ENCODE data around the gene TK1.

Gene TK1, protein sequence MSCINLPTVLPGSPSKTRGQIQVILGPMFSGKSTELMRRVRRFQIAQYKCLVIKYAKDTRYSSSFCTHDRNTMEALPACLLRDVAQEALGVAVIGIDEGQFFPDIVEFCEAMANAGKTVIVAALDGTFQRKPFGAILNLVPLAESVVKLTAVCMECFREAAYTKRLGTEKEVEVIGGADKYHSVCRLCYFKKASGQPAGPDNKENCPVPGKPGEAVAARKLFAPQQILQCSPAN

DNA sequence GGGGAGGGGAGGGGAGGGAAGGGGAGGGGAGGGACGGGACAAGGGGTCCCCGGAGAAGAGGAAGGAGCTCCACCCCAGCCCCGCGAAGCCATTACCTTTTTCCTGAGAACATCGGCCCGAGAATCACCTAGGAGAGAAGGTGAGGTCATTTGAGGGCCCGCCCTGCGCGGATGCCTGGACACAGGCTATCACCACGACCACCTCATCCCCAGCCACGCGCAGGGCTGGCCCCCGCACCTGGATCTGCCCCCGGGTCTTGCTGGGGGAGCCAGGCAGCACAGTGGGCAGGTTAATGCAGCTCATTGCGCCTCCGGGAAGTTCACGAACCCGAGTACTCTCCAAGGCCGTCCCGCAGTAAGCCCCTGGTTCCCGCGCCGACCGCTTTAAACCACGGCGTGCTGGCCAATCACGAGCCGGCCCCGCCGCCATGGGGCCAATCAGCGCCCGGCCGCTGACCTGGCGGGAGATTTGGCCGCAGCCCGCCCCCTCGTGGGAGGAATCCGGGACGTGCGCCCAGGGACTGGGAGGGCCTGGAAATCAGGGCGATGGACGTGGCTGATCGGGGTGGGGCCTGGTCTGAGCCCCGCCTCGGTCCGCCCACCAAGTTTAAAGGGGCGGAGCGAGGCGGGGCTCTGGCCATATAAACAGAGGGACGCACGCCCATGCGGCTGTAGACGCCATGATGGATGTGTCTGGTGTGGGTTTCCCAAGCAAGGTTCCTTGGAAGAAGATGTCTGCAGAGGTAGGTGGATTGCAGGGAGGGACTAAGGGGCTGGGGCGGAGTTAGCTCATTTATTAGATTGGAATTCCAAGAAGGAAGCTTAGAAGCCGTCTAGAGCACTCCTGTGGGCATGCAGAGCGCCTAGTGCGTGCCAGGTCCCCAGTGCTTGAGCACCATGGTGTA, at the start of gene TK1, which contains the start of gene AFMID:
Gene TK1 (minus strand): TSS at position 361 of the 904 bp plus-strand sequence. CDS start 58 bp downstream, at position 303.
Gene AFMID (plus strand): TSS at position 671 of the 904 bp plus-strand sequence. CDS start 9 bp downstream, at position 680.
- peak; percentile 98 for DNase-seq (ENCODE audit: low spot score)

DNA sequence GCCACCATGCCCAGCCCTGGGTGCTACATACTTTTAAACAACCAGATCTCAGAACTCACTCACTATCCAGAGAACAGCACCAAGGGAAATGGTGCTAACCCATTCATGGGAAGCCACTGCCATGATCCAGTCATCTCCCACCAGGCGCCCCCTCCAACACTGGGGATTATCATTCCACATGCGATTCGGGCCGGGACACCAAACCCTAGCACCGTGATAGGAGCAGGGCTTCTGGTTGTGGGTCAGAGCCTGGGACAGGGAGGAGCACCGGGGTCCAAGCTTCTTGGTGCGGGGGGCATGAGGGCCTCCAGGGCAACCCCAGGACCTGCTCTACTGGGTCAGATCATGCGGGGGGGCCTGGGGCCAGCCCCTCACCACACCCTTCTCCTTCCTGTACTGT, 49.0 kb upstream of the TK1 start:
- peak; percentile 2 for DNase-seq (ENCODE audit: low spot score)

DNA sequence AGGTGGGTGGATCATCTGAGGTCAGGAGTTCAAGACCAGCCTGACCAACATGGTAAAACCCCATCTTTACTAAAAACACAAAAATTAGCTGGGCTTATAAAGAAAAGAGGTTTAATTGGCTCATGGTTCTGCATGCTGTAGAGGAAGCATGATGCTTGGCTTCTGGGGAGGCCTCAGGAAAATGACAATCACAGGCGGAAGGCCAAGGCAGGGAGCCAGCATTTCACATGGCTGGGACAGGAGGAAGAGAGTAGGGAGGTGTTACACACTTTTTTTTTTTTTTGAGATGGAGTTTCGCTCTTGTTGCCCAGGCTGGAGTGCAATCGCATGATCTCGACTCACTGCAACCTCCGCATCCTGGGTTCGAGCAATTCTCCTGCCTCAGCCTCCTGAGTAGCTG, 48.2 kb upstream of the TK1 start:
- DNase-seq (ENCODE audit: low spot score): peak; percentile 84

DNA sequence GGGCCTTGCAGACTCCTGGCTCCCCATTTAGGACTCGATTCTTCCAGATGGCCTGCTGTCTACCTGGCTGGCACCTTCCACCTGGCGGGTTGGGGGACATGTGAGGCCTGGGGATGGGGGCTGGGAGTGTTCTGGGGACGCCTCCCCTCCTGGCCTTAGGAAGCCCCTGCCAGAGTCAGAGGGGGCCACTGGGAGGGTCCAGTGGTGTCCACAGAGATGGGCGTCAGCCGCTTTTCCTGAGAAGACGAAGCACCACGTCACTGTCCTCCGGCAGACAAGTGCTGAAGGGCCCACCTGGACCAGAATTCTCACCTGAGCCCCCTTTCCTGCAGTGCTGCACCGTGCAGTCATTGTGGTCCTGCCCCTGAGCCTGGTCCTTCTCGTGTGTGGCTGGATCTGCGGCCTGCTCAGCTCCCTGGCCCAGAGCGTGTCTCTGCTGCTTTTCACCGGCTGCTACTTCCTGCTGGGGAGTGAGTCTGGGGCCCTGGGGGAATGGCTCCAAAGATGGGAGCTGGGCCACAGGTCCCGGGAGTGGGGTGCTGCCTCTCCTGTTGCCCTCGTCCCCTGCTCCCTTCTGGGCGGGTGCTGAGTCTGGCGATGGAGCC, 47.5 kb upstream of the TK1 start:
- DNase-seq (ENCODE audit: low spot score): no peak

DNA sequence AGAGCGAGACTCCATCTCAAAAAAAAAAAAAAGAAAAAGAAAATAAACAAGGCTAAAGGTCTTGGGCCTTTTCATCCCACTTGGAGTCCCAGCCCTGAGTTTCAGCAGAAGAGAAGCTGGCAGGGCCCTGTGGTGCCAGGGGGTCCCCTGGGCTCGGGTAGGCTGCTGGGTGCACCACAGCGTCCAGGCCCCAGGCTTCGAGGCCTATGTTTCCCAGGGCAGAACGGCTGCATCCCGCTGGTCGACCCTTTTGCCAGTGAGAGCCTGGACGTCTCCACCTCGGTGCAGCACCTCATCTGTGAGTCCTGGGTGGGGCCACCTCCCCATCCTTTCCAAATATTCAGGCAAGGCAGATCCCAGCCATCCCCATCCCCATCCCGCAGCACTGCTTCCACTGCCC, 46.8 kb upstream of the TK1 start:
- DNase-seq (ENCODE audit: low spot score): no peak

DNA sequence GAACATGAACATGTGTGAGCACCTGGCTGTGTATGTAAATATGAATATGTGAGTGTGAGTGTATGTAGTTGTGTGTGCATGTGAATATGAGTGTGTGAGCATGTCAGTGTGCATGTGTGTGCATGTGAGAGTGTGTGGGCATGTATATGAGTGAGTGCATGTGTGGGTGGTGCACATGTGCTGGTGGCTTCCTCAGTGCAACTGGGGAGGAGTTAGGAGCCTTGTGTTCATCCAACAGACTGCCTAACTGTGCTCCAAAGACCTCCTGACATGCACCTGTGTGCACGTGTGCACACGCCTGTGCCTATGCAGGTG, 46.0 kb upstream of the TK1 start:
- peak; percentile 65 for DNase-seq (ENCODE audit: low spot score)

DNA sequence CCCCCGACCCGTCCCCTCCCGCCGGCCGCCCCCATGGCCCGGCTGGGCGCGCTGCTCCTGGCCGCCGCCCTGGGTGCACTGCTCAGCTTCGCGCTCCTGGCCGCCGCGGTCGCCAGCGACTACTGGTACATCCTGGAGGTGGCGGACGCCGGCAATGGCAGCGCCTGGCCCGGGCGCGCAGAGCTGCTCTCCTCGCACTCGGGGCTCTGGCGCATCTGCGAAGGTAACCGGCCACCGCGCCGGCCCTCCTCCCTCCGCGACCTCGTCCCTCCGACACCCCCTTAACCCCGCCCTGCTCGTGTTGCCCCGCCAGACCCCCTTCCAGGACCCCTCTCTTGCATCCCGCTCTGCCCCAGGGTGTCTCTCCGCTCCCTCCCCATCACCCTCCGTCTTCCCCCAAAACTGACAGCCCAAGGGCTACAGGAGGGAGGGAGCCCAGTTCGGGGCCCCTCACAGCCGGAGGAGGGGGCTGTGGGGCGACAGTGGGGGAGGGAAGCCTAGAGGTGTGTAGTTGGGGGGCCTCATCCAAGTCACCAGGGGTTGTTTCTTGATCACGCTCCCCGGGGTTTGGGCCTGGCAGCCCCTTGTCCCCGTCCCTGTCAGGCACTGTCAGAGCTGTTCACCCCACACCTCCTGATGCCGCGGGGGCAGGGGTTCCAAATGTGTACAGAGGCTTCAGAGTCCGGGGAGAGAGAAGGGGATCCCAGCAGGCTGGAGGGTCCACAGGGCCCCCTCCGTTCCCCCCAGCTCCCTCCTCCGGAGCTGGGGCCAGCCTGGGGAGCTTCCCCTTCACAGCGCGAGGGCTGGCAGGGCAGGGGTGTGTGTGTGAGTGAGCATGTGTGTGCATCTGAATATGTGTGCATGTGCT, 45.4 kb upstream of the TK1 start:
- DNase-seq (ENCODE audit: low spot score): peak; percentile 12

DNA sequence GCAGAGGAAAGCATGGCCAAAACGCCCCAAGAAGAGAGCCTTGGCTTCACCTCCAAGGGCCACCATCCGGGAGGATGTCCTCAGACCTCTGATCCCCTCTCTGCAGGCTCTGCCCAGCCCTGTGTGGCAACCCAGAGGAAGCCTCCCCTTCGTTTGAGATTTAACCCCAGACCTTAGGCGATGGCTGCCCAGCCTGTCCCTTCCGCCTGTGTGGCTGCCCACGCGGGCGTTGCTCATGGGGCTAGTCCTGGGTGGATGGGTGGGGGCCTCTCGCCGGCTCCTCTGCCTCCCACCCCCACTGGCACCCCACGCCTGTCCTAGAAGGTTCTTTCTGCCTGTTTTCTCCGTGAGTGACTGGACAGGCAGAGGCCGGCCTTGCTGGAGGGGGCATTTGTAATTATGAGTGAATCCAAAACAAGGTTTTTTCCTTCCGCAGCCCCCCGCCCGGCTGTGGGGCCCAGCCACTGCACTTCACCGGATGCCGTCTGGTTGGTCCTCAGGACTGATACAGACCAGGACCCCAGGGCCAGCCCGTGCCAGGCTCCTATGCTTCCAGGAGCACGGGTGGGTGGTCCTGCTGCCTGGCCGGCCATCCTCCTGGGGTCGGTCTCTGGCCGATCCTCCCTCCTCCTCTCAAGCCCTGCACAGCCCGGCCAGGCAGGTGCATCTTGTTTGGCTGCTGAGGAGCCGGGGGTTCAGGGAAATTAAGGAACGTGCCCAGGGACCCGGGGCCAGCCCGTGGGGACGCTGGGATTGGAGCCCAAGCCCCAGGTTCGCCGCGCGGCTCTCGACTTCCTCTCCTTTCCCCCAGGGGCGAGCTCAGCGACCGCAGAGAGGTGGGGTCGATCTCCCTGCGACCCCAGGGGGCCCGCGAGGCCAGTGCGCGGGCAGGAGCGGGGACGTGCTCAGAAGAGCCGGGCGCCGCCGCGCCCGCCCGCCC, 44.4 kb upstream of the TK1 start, which contains the start of gene TMEM235:
Gene TMEM235 (plus strand): TSS at position 636 of the 940 bp plus-strand sequence. CDS start 393 bp downstream, outside the sequence.
- DNase-seq (ENCODE audit: low spot score): peak; percentile 39

DNA sequence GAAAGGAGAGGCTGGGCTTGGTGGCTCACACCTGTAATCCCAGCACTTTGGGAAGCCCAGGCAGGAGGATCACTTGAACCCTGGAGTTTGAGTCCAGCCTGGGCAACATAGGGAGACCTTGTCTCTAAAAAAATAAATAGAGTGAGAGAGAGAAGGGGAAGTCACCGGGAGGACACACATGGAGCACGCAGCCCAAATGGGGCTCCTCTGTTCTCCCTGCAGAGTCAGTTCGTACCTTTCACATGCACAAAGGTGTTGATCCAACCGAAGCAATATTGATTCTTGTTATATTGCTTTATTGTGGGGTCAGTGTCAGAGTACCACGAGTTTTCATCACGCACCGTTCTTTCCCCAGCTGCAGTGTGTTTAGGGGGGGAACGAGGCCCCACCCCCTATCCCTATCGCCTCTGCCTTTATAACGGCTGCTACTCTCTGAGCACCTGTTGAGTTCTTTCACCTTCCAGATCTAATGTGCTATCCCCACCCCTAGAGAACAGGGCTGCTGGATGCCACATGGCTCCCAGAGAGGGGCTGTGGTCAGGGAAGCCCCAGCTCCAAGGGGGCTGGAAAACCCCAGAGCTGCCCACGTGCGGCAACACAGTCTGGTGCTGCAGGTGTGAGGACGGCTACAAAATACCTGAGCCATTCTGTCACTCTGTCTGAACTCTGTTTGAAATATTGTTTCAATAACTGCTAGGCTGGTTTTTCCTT, 43.6 kb upstream of the TK1 start:
- DNase-seq (ENCODE audit: low spot score): no peak

DNA sequence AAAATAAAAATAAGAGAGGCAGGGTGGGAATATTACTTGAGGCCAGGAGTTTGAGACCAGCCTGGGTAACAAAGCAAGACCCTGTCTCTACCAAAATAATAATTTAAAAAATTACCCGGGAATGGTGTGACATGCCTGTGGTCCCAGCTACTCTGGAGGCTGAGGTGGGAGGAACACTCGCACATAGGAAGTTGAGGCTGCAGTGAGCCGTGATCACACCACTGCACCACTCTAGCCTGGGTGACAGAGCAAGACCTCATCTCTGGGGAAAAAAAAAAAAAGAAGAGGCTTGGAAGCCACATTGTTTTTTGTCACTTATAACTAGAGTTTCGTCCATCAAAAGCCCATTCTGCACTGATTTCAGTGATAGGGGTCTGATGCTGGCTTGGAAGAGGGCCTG, 41.3 kb upstream of the TK1 start:
- no peak for DNase-seq (ENCODE audit: low spot score)

DNA sequence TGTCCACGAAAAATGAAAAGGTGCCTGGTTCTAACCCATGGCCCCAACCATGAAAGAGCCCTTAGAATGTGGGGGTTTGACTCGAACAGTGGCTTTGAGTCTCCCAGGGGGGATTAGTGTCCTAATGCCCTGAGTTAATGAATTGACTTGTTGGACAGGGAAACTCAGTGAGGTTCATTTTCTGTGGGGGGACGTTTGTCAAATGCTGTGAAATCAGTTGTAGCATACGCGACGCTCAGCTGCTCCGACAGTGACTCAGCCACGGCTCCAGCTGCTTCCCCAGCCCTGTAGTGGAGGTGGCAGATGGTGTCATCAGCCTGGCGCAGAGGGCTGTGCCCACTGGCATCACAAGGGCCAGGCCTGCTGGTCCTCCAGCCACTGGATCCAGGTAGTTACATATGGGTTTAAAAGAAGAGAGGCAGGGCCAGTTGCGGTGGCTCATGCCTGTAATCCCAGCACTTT, 40.6 kb upstream of the TK1 start:
- peak; percentile 85 for DNase-seq (ENCODE audit: low spot score)

DNA sequence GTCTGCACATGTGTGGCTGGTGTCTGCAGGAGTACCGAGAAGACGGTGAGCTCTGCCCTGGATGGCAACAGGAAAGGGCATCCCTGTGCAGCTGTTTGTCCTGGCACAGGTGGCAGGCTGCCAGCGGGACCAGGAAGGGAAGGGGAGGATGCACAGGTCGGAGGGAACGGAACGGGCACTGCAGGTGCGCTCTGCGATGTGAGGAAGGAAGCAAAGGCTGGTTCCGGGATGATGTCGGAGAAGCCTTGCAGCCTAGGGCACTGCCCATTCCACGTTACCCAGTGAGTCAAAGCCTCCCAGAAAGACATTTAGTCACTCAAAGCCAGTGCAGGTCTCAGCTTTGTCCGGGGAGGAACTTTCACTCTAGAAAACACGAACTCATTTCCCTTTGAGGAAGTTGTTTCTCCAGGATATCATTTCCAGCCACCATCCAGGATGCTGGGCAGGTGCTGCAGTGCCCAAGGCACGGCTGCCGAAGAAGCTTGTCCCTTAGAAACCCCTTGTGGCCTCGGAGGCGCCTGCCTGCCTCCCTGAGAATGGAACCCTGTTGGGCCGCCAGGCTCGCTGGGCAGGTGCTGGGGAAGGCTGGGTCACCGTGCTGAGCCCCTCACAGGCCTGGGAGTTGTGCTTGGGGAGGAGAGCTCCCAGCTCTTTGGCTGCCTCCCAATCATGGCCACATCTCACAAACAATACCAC, 40.1 kb upstream of the TK1 start:
- no peak for DNase-seq (ENCODE audit: low spot score)

DNA sequence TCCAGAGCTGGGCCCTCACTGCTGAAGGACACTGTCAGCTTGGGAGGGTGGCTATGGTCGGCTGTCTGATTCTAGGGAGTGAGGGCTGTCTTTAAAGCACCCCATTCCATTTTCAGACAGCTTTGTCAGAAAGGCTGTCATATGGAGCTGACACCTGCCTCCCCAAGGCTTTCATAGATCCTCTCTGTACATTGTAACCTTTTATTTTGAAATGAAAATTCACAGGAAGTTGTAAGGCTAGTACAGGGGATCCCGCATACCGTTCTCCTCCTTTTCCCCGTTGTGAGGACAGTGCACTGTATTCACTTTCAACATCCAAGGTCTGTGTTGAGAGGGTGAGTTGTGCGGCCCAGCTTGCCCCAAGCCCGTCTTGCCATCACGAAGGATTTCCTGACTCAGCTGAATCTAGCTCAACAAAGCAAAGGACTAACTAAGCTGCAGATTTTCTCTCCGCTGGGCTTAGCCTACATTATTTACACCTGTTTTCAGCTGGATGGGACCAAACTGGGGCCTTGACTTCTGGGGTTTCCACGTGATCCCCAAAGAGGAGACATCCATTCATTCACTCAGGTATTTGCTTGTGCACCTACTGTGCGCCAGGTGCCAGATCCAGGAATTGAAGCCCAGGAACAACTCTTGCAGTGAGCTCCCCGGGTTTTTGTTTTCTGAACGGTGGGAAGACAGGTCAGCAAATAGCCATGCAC, 39.4 kb upstream of the TK1 start:
- DNase-seq (ENCODE audit: low spot score): no peak

DNA sequence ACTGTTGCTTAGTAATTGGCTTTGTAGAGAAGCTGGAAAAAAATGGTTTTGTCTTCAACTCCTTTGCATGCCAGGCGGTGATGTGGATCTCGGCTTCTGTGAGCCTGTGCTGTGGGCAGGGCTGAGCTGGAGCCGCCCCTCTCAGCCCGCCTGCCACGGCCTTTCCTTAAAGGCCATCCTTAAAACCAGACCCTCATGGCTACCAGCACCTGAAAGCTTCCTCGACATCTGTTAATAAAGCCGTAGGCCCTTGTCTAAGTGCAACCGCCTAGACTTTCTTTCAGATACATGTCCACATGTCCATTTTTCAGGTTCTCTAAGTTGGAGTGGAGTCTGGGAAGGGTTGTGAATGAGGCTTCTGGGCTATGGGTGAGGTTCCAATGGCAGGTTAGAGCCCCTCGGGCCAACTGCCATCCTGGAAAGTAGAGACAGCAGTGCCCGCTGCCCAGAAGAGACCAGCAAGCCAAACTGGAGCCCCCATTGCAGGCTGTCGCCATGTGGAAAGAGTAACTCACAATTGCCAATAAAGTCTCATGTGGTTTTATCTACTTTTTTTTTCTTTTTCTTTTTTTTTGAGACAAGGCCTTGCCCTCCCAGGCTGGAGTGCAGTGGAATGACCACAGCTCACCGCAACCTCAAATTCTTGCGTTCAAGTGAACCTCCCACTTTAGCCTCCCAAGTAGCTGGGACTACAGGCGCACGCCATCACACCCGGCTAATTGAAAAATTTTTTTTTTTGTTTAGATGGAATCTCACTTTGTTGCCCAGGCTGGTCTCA, 38.4 kb upstream of the TK1 start:
- DNase-seq (ENCODE audit: low spot score): no peak

DNA sequence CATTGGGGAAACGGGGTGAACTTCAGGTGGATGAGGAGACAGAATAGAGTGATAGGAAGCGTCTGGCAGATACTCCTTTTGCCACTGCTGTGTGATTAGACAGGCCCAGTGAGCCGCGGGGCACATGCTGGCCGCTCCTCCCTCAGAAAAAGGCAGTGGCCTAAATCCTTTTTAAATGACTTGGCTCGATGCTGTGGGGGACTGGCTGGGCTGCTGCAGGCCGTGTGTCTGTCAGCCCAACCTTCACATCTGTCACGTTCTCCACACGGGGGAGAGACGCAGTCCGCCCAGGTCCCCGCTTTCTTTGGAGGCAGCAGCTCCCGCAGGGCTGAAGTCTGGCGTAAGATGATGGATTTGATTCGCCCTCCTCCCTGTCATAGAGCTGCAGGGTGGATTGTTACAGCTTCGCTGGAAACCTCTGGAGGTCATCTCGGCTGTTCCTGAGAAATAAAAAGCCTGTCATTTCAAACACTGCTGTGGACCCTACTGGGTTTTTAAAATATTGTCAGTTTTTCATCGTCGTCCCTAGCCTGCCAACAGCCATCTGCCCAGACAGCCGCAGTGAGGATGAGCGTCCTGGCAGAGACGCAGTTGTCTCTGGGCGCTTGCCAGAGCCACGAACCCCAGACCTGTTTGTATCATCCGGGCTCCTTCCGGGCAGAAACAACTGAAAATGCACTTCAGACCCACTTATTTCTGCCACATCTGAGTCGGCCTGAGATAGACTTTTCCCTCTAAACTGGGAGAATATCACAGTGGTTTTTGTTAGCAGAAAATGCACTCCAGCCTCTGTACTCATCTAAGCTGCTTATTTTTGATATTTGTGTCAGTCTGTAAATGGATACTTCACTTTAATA, 37.6 kb upstream of the TK1 start:
- peak; percentile 71 for DNase-seq (ENCODE audit: low spot score)

DNA sequence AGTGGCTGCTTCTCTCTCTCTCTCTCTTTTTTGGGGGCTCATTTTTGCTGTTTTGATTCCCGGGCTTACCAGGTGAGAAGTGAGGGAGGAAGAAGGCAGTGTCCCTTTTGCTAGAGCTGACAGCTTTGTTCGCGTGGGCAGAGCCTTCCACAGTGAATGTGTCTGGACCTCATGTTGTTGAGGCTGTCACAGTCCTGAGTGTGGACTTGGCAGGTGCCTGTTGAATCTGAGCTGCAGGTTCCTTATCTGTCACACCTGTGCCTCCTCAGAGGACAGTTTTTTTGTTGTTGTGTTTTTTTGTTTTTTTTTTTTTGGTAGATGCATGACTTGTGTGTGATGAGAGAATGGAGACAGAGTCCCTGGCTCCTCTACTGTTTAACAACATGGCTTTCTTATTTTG, 36.9 kb upstream of the TK1 start:
- no peak for DNase-seq (ENCODE audit: low spot score)

DNA sequence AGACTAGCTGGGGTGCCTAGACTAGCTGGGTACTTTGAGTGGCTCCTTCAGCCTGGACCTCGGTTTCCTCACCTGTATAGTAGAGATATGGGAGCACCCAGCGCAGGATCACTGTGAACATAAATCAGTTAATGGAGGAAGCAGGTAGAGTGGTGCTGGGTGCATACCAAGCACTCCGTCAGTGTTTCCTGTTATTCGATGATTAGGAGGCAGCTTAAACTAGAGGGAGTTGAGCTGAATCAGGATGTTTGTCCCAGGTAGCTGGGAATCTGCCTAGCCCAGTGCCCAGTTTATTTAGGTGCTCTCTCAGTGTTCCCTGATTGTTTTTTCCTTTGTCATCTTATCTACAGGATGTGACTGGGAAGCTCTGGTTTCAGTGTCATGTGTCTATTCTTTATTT, 36.2 kb upstream of the TK1 start:
- DNase-seq (ENCODE audit: low spot score): no peak

Measured in Ammon's horn (tissue), 1 donor.